ENCODE results near the gene NPFFR2. TPM values are rescaled to one million over a fixed set of nuclear protein-coding genes. Genes with fewer than 3 reads are reported as not detected.

The NPFFR2 gene
- not detected in 2 replicates for total RNA-seq

GRCh38 chr4:72031868-72032608 lies at the start of gene NPFFR2:
TSS of gene NPFFR2 (plus strand) at chr4:72032000. CDS start at chr4:72128592, 96,592 bp downstream.

Other genes with a start within 250 kb of the NPFFR2 start
- not detected in 2 replicates for gene GC, start 247.9 kb upstream of the NPFFR2 start, total RNA-seq